Stimulated activated naive CD4-positive, alpha-beta T cell treated with Interleukin-2 at 50 U/mL for 16 hours (primary cell): ENCODE data around the gene TRAF4.
"Not testable (repeated sequence)": the region's sequence is repeated elsewhere in the genome, so short reads cannot be mapped to it uniquely, and the experiment has no call there.

Experiments
- DNase-seq: peaks from one replicate; lab custom pipeline; 2025; lab: John Stamatoyannopoulos, UW

Gene TRAF4

DNA sequence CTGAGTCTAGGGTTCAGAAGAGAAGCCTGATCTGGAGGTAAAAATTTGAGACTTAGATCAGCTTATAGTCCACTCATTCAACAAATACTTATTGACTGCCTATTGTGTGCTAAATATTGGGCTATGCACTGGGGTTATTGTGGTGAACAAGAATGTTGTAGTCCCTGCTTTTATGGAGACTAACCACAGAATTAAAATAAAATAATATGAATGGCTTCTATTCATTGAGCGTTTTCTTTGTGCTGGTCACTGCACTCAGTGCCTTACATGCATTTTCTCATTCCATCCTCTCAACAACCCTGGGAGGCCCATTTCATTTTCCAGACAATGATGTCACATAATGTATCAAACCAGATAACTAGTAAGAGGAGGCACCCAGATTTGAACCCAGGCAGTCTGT is 10.5 kb upstream of the TRAF4 start:
- no peak for DNase-seq

DNA sequence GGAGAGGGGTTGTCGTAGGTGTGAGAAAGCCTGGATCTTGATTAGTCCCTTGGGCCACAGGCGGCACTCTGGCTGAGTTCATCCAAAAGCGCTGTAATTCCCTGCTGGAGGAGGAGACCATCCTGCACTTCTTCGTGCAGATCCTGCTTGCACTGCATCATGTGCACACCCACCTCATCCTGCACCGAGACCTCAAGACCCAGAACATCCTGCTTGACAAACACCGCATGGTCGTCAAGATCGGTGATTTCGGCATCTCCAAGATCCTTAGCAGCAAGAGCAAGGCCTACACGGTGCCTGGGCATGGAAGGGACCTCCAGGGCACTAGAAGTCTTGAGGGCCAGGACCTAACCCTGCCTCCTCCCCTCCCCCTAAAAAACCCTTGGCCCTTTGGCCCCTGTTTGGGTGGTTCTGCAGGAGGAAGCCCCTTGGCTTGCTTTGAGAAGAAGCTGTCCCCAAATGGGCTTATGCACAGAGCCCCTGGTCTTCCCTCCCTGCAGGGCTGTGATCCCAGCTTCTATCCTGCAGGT is 9.0 kb upstream of the TRAF4 start:
- DNase-seq: no peak

DNA sequence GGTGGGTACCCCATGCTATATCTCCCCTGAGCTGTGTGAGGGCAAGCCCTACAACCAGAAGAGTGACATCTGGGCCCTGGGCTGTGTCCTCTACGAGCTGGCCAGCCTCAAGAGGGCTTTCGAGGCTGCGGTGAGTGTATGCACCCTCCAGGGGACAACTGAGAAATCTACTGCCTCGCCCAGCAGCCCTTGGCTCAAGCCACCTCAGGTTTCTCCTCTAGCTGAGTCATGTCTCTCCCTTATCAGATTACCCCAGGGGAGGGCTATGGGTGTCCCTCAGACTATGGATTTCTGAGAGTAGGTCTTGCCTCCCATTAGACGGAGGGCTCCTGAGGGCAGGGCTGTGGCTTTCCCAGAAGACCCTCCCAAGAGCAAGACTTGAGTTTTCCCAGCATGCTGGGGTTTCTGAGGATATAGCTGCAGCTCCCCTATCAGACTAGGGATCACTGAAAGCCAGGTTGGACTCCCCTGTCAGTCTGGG is 8.5 kb upstream of the TRAF4 start:
- no peak for DNase-seq

DNA sequence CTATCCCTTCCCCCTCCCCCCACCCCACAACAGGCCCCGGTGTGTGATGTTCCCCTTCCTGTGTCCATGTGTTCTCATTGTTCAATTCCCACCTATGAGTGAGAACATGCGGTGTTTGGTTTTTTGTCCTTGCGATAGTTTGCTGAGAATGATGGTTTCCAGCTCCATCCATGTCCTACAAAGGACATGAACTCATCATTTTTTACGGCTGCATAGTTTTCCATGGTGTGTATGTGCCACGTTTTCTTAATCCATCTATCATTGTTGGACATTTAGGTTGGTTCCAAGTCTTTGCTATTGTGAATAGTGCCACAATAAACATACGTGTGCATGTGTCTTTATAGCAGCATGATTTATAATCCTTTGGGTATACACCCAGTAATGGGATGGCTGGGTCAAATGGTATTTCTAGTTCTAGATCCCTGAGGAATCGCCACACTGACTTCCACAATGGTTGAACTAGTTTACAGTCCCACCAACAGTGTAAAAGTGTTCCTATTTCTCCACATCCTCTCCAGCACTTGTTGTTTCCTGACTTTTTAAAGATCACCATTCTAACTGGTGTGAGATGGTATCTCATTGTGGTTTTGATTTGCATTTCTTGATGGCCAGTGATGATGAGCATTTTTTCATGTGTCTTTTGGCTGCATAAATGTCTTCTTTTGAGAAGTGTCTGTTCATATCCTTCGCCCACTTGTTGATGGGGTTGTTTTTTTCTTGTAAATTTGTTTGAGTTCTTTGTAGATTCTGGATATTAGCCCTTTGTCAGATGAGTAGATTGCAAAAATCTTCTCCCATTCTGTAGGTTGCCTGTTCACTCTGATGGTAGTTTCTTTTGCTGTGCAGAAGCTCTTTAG is 7.7 kb upstream of the TRAF4 start:
- DNase-seq: not testable (repeated sequence)

DNA sequence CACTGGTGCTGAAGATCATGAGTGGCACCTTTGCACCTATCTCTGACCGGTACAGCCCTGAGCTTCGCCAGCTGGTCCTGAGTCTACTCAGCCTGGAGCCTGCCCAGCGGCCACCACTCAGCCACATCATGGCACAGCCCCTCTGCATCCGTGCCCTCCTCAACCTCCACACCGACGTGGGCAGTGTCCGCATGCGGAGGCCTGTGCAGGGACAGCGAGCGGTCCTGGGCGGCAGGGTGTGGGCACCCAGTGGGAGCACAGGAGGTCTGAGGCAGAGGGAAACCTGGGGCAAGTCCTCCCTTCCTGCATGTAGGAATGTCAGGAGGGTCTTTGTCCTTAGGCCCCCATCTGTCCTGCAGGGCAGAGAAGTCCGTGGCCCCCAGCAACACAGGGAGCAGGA is 6.5 kb upstream of the TRAF4 start:
- DNase-seq: no peak

DNA sequence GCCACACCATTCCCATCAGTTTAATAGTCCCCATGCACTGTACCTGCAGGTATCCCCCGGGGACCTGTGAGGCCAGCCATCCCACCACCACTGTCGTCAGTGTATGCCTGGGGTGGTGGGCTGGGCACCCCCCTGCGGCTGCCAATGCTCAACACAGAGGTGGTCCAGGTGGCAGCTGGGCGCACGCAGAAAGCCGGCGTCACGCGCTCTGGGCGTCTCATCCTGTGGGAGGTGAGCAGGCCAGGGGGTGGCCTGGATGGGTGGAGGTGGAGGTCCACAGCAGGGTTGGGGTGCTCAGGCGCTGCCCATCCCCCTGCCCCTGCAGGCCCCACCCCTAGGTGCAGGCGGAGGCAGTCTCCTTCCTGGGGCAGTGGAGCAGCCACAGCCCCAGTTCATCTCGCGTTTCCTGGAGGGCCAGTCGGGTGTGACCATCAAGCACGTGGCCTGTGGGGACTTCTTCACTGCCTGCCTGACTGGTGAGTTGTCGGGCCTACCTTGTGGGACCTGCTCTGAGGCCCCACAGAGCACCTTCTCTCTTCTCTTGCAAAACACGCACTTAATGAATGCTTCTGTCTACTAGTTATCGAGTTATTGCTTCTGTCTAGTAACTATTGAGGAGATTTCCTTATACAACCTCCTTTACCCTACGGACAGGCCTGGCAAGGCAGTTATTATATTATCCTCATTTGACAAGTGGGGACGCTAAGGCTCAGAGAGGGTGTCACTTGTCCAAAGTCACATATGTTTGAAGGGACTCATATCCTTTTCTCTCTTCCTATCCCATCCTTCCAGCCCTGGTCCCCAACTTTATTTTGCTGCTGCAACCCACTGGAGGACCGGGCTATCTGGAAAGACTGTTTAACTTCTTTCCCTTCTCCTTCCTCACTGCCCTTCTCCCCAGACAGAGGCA is 5.8 kb upstream of the TRAF4 start:
- no peak for DNase-seq

DNA sequence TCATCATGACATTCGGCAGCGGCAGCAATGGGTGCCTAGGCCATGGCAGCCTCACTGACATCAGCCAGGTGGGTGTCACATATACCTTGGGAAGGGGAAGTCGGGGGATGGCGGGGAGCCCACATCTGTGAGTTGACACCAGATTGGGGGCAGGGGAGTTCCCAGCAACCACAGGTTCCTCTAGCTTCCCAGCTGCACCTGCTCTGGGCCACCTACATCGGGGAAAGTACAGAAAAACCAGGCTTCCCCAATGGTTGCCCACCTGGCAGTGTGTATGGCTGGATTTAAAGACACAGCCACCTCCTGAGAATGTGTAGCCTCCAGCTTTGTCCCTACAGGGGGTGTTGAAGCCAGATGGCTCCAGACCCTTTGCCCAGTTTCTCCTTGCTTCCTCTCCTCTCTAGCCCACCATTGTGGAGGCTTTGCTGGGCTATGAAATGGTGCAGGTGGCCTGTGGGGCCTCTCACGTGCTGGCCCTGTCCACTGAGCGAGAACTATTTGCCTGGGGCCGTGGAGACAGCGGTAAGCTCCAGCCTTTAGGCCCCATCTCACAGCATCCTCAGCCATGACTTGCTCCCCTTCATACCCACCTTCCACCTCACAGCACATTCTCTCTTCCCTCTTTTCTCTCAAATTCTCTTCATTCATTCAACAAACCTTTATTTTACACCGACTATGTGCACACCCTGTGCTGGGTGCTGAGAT is 5.0 kb upstream of the TRAF4 start:
- DNase-seq: peak; percentile 67

DNA sequence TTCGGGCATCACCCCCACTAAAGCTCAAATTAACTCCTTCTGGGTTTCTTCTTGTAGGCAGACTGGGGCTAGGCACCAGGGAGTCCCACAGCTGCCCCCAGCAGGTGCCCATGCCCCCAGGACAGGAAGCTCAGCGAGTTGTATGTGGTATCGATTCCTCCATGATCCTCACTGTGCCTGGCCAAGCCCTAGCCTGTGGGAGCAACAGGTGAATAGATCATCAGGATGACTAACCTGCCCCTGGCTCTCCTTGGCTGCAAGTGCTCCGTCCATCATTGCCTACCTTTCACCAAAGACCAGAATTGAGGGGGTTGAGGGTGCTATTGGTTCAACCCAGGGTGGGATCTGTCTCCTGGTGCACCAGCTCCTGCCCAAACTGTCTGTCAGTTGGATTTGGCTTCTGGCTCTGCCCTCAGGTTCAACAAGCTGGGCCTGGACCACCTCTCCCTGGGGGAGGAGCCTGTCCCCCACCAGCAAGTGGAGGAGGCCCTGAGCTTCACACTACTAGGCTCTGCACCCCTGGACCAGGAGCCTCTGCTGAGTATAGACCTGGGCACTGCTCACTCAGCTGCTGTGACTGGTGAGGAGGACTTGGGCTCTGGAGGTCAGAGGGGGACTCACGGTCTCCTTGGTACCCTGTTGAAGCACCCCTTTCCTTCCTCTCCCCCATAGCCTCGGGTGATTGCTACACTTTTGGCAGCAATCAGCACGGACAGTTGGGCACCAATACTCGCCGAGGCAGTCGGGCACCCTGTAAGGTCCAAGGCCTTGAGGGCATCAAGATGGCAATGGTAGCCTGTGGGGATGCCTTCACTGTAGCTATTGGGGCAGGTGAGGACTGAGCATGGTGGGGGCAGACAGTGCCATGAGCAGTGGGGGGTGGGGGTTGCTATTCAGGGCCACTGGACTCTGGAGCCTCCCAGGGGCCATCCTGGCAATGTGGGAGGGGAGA is 3.1 kb upstream of the TRAF4 start:
- no peak for DNase-seq

DNA sequence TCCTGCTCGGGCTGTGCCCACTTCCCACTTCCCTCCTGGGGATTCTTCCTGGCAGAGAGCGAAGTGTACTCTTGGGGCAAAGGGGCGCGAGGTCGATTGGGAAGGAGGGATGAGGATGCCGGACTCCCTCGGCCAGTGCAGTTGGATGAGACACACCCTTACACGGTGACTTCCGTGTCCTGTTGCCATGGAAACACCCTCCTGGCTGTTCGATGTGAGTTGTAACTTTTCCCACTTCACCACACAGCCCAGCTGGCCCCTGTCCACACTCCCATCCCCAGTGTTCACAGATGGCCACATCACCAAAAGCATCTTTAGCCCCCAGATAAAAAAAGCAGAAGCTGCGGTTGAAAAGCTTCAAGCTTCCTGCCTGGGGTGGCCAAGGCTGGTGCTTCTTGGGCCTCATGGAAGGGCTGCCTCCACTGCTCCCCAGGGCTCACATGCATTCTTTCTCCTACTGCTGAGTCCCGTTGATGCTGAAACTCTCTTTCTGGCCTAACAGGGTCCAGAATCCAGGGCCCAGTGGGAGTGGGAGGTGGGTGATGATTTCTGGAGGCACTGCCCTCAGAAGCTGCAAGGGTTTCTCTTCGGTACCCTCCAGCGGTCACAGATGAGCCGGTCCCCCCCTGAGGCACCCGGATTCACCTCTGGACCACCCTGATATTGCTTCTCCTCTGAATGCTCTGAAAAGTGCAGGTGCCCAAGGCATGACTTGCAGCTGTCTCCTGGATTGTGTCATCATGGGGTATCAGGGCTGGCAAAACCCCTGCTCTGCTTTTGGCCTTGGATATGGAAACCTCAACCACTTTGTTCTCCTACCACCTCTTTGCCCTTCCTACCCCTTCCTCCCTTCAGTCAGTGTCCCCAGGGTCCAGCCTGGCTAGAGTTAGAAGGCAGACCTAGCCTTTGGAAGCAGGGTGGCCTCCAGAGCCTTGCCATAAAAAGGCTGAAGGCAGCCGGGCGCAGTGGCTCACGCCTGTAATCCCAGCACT is 2.2 kb upstream of the TRAF4 start:
- no peak for DNase-seq

DNA sequence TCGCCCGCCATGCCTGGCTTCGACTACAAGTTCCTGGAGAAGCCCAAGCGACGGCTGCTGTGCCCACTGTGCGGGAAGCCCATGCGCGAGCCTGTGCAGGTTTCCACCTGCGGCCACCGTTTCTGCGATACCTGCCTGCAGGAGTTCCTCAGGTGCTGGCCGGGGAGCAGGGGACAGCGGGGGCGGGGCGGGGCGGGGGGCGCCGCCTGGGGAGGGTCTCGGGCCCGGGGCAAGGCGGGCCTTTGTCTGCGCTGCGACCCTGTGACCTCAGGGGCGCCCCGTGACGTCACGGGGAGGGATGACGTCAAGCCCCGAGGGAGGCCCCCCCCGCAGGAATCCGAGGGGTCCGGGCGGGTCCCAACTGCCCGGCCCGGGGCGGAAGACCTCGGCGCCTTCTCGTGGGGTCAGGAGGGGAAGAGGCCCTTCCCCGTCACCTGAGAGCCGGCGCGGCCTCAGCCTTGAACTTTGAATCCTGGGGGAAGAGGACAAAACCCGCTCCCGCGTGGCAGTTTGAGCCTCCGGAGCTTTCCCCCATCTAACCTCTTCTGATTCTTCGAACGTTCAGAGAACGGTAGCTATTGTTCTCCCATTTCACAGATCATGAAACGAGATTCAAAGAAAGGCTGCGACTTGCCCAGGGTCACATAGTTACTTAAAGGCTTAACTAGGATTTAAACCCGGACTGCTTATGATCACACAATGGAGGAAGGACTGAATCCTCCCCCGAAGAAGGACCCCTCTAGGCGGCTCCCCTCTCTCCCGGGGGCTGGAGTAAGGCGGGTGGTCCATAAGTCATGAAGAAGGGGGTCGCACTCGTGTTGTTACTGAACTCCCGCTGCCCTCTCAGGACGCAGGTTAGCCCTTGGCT is 527 bp downstream of the TRAF4 start:
- DNase-seq: peak; percentile 49

DNA sequence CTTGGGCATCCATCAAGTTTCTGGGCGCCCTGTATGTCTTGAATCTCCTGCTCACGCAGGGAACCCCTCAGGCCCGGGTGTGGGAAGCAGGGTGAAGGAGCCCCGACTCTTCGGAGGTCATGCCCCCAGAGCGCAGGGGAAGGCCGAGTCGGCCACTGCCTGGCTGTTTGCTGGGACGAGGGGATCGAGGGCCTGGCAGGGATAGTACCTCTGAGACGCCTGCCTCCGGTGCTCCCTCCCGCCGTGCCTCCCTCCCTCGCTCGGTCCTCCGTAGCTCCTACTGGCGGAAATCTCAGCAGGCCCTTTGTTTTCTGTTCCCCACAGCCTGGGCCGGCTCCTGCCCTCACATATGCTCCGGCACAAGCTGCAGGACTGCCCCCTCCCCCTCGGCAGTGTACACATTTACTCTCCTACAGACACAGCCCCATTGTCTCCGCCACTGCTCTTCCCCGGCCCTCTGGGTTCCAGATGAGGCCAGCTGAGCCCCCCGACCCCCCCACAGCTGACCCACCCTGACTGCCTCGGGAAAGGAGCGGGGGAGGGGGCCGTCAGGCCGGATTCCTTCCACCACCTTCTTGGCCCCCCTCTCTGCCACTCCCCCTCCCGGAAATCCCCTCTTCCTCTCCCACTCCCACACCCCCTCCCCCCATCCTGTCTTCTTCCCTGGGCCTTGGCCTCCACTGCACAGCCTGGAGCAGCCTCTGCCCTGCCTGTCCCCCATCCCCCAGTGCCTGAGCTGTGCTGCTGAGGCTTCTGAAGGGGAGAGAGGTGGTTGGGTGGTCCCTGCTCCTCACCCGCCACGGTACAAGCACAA is 1.4 kb downstream of the TRAF4 start:
- DNase-seq: no peak

DNA sequence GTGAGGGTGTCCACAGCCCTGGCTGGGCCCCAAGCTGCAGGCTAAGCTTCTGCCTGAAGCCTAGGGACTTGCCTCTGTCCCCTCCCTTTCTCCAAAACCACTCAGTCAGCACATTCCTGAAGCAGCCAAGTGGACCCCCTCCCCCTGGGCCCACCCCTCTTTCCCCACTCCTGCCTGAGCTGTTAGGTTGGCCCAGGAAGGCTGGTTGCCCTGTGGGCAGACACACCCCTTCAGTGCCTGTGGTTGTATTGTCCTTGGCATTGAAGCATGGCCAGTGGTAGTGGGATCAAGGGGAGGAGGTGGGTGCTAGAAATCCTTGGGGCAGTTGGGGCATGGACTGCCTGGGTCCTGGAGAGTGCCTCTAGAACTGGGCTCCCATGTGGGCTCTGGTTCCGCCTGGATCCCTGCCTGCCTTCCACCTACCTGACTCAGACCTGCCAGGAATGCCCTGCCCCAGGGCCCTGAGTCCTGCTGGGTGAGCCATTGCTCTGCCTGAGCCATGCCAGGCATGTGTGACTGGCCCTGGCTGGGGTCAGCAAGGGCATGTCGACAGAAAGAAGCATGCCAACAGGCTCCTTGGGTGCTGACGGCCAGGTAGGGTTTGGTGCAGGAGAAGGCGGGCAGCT is 2.1 kb downstream of the TRAF4 start:
- no peak for DNase-seq

DNA sequence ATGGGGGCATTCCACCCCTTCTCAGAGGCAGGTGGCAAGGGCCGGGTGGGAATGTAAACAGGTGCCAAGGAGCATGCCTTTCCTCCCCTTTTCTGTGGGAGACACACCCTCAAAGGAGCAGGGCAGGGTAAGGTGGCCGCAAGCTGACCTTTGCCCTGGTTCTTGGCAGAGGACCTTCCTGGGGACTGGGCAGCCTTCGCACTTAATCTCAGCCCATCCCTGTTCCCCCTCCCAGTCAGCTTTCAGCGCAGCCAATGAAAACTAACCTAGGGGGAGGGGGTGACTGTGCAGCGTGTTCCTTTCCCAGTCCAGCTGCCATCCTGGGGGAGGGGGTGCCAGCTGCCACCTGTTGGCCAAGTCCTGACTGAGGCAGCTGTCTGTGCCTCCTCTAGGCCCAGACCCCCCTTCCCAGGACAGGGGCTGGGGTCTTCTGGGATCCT is 2.8 kb downstream of the TRAF4 start:
- DNase-seq: no peak

DNA sequence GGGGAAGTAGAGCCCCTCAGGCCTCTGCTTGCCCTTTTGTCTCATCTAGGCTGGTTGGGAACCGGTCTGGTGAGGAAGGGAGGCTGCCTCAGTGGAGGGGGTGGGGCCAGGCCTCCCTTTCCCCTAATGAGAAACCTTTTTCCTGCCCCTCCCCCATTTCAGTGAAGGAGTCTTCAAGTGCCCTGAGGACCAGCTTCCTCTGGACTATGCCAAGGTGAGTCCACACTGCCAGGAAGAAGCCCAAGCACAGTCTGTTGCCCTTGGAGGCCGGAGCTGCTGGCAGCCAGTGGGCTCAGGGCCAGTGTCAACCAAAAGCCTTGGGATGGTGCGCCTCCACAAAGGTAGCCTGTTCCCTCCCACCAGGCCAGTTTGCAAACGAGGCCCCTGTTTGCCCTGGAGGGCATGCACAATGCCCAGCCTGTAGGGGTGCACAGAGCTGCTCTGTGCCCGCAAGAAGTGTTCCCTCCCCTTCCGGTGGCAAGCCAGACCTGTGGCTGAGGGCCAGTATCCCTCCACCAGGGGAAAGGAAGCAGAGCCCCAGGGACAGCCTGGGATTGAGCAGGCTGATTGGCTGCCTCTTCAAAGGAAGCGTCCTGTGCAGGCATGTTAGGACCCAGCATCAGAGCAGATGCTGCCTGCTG is 3.4 kb downstream of the TRAF4 start:
- DNase-seq: no peak

DNA sequence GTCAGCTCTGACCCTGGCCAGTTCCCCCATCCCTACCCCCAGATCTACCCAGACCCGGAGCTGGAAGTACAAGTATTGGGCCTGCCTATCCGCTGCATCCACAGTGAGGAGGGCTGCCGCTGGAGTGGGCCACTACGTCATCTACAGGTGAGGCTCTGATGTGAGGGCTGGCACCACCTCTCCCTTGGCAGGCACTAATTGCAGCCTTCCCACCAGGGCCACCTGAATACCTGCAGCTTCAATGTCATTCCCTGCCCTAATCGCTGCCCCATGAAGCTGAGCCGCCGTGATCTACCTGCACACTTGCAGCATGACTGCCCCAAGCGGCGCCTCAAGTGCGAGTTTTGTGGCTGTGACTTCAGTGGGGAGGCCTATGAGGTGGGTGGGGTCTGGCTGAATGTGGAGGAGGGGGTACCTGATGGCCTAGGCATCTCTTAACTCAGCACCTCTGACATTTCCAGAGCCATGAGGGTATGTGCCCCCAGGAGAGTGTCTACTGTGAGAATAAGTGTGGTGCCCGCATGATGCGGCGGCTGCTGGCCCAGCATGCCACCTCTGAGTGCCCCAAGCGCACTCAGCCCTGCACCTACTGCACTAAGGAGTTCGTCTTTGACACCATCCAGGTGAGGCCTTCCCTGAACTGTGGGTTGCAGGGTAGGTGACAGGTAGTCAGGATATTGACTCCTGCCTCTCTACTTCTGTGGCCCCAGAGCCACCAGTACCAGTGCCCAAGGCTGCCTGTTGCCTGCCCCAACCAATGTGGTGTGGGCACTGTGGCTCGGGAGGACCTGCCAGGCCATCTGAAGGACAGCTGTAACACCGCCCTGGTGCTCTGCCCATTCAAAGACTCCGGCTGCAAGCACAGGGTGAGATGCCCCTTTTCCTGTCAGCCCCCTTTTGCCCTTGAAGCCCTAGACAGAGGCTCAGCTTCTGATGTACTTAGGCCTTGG is 4.3 kb downstream of the TRAF4 start:
- DNase-seq: no peak
